Activated T-helper 17 cell treated with anti-CD3 and anti-CD28 coated beads, Interleukin-2, amount 50 U/mL, for 72 hours (primary cell): ENCODE results near the gene PPP2R2D. TPM values are rescaled to one million over a fixed set of nuclear protein-coding genes. Genes with fewer than 3 reads are reported as not detected.
"Not testable (repeated sequence)": the region's sequence is repeated elsewhere in the genome, so short reads cannot be mapped to it uniquely, and the experiment has no call there.

ENCODE experiments used
- ATAC-seq: fragments of 150-1000 bp; cut with Tn5 transposase; replicated peaks from 2 replicates; pipeline ENCODE4 v1.10.0; 2021; ENCODE audit warnings: mild to moderate bottlenecking, moderate library complexity
- H3K27ac Mint-ChIP-seq: one replicate; pipeline ENCODE4 v1.8.0; 2022; ENCODE audit warnings: mixed read lengths
- H3K27me3 Mint-ChIP-seq: one replicate; pipeline ENCODE4 v1.8.0; 2022; ENCODE audit warnings: mixed read lengths
- H3K36me3 Mint-ChIP-seq: one replicate; pipeline ENCODE4 v1.8.0; 2022; ENCODE audit warnings: low read depth, mild to moderate bottlenecking, mixed read lengths
- H3K4me1 Mint-ChIP-seq: one replicate; pipeline ENCODE4 v1.8.0; 2022; ENCODE audit warnings: mixed read lengths
- H3K4me3 Mint-ChIP-seq: one replicate; pipeline ENCODE4 v1.8.0; 2022; ENCODE audit warnings: mild to moderate bottlenecking, mixed read lengths
- H3K9me3 Mint-ChIP-seq: one replicate; pipeline ENCODE4 v1.8.0; 2022; ENCODE audit warnings: mixed read lengths
- total RNA-seq, 2 donors: library from RNA; stranded (reverse); gene quantifications; one replicate each; pipeline ENCODE4 v1.2.3, GENCODE V29; 2022

The PPP2R2D gene
- total RNA-seq, 2 donors from 2014 or later = 31.6 to 46.4 TPM

DNA sequence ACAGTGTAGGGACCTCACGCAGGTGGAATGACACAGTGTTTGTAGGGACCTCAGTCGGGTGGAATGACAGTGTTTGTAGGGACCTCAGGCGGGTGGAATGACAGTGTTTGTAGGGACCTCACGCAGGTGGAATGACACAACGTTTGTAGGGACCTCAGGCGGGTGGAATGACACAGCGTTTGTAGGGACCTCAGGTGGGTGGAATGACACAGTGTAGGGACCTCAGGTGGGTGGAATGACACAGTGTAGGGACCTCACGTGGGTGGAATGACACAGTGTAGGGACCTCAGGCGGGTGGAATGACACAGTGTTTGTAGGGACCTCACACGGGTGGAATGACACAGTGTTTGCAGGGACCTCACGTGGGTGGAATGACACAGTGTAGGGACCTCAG lies 16.0 kb downstream of the PPP2R2D start:
- H3K9me3 Mint-ChIP-seq = peaks cover 14% of the 10 kb centered on the region
- peaks cover 67% of the 10 kb centered on the region for H3K4me1 Mint-ChIP-seq
- peaks cover 87% of the 10 kb centered on the region for H3K36me3 Mint-ChIP-seq
- peak overlapping the region; percentile 91 for H3K27ac Mint-ChIP-seq
- peak overlapping the region; percentile 30 for H3K4me3 Mint-ChIP-seq
- H3K27me3 Mint-ChIP-seq, ATAC-seq: not testable (repeated sequence)

DNA sequence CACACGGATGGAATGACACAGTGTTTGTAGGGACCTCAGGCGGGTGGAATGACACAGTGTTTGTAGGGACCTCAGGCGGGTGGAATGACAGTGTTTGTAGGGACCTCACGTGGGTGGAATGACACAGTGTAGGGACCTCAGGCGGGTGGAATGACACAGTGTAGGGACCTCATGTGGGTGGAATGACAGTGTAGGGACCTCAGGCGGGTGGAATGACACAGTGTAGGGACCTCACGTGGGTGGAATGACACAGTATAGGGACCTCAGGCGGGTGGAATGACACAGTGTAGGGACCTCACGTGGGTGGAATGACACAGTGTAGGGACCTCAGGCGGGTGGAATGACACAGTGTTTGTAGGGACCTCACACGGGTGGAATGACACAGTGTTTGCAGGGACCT lies 16.7 kb downstream of the PPP2R2D start:
- H3K36me3 Mint-ChIP-seq = peaks cover 81% of the 10 kb centered on the region
- ATAC-seq, H3K27me3 Mint-ChIP-seq: not testable (repeated sequence)
- peaks cover 14% of the 10 kb centered on the region for H3K9me3 Mint-ChIP-seq
- H3K4me1 Mint-ChIP-seq = peaks cover 63% of the 10 kb centered on the region
- H3K4me3 Mint-ChIP-seq = peak overlapping the region; percentile 30
- H3K27ac Mint-ChIP-seq = peak overlapping the region; percentile 91

DNA sequence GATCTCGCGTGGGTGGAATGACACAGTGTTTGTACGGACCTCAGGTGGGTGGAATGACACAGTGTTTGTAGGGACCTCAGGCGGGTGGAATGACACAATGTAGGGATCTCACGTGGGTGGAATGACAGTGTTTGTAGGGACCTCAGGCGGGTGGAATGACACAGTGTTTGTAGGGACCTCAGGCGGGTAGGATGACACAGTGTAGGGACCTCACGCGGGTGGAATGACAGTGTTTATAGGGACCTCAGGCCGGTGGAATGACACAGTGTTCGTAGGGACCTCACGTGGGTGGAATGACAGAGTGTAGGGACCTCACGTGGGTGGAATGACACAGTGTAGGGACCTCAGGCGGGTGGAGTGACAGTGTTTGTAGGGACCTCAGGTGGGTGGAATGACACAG lies 18.7 kb downstream of the PPP2R2D start:
- peaks cover 14% of the 10 kb centered on the region for H3K9me3 Mint-ChIP-seq
- peaks cover 55% of the 10 kb centered on the region for H3K4me1 Mint-ChIP-seq
- H3K4me3 Mint-ChIP-seq = peak overlapping the region; percentile 22
- not testable (repeated sequence) for H3K27me3 Mint-ChIP-seq, ATAC-seq
- peaks cover 66% of the 10 kb centered on the region for H3K36me3 Mint-ChIP-seq
- peak overlapping the region; percentile 91 for H3K27ac Mint-ChIP-seq

DNA sequence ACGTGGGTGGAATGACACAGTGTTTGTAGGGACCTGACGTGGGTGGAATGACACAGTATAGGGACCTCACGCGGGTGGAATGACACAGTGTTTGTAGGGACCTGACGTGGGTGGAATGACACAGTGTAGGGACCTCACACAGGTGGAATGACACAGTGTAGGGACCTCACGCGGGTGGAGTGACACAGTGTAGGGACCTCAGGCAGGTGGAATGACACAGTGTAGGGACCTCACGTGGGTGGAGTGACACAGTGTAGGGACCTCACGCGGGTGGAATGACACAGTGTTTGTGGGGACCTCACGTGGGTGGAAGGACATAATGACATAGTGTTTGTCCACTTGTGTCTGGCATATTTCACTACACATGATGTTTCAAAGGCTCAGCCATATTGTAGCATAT lies 19.3 kb downstream of the PPP2R2D start:
- ATAC-seq = peak; percentile 71
- H3K4me3 Mint-ChIP-seq = peak overlapping the region; percentile 22
- H3K4me1 Mint-ChIP-seq = peaks cover 58% of the 10 kb centered on the region
- H3K27ac Mint-ChIP-seq = peak overlapping the region; percentile 91
- H3K27me3 Mint-ChIP-seq = no peaks in the 10 kb centered on the region
- peaks cover 68% of the 10 kb centered on the region for H3K36me3 Mint-ChIP-seq
- peaks cover 14% of the 10 kb centered on the region for H3K9me3 Mint-ChIP-seq

DNA sequence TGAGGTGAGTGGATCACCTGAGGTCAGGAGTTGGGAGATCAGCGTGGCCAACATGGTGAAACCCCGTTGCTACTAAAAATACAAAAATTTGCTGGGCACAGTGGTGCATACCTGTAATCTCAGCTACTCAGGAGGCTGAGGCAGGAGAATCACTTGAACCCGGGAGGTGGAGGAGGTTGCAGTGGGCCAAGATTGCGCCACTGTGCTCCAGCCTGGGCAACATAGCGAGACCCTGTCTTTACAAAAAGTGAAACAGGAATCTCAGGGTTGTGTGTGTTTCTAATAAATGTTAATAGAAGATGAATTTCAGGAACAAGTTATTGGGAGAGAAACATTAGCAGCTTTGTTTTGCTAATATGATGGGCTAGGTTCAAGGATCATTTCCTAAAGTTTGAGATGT lies 19.9 kb downstream of the PPP2R2D start:
- peaks cover 58% of the 10 kb centered on the region for H3K4me1 Mint-ChIP-seq
- H3K27me3 Mint-ChIP-seq = no peaks in the 10 kb centered on the region
- peaks cover 14% of the 10 kb centered on the region for H3K9me3 Mint-ChIP-seq
- H3K36me3 Mint-ChIP-seq = peaks cover 72% of the 10 kb centered on the region
- peak overlapping the region; percentile 91 for H3K27ac Mint-ChIP-seq
- ATAC-seq = no peak
- peak overlapping the region; percentile 22 for H3K4me3 Mint-ChIP-seq

DNA sequence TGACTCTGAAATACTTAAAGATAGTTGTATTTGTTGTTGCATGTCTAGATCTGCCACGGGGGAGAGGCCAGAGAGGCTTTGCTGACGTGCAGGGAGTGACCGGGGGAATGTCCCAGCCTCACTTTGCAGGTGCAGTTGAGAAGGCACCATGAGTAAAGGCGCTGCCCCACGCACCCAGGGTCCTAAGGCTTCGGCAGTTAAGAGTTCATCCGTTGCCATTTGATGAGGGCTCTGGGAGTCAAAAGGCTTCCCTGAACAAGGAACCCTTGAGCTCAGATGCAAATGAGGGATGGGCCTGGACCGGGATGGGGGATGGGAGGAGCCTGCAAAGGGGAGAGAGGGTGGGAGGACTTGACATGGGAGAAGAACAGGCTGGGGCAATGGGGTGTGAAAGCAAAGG lies 20.4 kb downstream of the PPP2R2D start:
- H3K27ac Mint-ChIP-seq = peak overlapping the region; percentile 54
- no peaks in the 10 kb centered on the region for H3K27me3 Mint-ChIP-seq
- H3K4me3 Mint-ChIP-seq = no peak overlapping the region
- H3K36me3 Mint-ChIP-seq = peaks cover 67% of the 10 kb centered on the region
- H3K4me1 Mint-ChIP-seq = peaks cover 56% of the 10 kb centered on the region
- no peak for ATAC-seq
- H3K9me3 Mint-ChIP-seq = peaks cover 14% of the 10 kb centered on the region

DNA sequence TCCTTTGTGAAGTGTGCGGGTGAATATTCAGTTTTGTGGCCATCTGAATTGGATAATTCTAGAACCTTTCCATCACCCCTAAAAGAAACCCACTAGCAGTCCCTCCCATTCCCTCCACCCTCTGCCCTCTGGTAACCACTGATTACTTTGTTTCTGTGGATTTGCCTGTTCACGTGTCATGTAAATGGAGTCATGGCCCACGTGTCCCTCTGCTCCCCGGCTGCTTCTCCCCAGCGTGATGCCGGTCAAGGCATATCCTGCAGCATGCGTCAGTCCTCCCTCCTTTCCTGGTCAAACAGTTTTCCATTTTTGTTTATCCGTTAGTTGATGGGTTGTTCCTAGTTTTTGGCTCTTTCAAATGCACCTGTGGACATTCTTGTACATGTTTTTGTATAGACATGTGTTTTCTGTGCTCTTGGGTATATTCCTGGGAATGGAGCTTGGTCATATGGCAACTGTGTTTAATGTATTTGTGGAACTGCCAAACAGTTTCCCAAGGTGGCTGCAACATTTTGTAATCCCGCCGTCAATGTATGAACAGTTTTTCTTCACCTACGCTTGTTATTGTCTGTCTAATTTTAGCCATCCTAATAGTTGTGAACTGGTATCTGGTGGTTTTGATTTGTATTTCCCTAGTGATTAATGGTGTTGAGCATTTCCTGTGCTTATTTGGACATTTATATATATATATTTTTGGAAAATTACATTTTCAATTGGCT lies 22.4 kb downstream of the PPP2R2D start:
- peaks cover 64% of the 10 kb centered on the region for H3K4me1 Mint-ChIP-seq
- no peak for ATAC-seq
- H3K36me3 Mint-ChIP-seq = peaks cover 63% of the 10 kb centered on the region
- H3K9me3 Mint-ChIP-seq = peaks cover 11% of the 10 kb centered on the region
- no peak overlapping the region for H3K4me3 Mint-ChIP-seq
- no peaks in the 10 kb centered on the region for H3K27me3 Mint-ChIP-seq
- no peak overlapping the region for H3K27ac Mint-ChIP-seq

DNA sequence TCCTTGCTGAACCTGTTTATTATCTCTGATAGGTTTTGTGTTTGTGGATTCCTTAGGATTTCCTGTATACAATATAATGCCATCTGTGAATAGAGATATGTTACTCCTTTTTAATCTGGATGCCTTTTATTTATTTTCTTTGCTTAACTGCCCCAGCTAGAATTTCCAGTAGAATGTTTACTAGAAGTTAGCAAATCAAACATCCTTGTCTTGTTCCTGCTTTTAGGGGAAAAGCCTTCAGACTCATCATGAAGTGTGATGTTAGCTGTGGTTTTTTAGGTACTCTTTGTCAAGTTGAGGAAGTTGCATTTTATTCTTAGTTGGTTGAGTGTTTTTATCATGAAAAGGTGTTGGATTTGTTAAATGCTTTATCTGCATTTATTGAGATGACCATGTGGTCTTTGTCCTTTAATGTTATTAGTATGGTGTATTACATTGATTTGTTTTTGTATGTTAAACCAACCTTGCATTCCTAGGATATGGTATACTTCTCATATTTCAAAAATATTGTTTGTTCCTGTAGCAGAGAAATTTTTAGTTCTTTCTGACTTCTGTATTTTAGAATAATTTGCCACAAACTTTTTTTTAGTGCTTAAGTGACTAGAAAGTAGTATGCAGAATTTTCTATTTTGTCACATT lies 24.3 kb downstream of the PPP2R2D start:
- peak overlapping the region; percentile 27 for H3K4me3 Mint-ChIP-seq
- peaks cover 3% of the 10 kb centered on the region for H3K9me3 Mint-ChIP-seq
- no peak for ATAC-seq
- H3K27me3 Mint-ChIP-seq = no peaks in the 10 kb centered on the region
- peak overlapping the region; percentile 15 for H3K27ac Mint-ChIP-seq
- H3K36me3 Mint-ChIP-seq = peaks cover 62% of the 10 kb centered on the region
- peaks cover 64% of the 10 kb centered on the region for H3K4me1 Mint-ChIP-seq

DNA sequence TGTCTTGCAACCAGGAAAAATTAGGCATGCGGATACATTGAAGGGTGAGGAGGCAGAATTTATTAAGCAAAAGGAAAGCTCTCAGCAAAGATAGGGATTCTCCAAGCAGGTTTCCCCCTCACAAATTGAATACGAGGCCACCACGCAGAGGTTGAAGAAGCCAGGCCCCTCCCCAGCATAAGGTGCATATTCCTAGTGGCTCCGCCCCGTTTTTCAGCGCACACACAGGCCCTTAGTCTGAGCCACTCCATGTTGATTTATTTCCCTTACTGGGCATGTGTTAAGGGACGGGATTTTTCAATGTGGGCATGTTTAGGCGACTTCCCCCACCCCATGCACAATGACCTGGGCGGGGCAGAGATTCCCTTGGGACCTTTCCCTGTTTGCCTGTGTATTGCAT lies 24.9 kb downstream of the PPP2R2D start:
- no peak for ATAC-seq

DNA sequence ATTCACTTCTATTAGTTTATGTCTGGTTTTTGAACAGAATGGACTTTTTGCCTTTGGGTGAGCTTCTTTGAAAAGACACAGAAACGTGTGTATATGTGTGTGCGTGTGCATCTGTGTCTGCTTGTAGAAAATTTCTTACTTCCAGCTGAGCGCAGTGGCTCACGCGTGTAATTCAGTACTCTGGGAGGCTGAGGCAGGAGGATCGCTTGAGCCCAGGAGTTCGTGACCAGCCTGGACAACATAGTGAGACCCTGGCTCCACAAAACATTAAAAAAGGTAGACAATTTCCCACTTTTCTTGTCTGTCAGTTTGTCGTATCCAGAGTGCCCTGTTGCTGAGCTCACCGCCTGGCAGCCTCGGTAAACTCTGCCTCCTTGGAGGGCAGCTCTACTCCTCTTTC lies 25.4 kb downstream of the PPP2R2D start:
- Mint-ChIP-seq H3K4me3 (peak overlapping the region; percentile 69), H3K4me1 (peaks cover 61% of the 10 kb centered on the region), H3K27me3 (no peaks in the 10 kb centered on the region), H3K9me3 (no peaks in the 10 kb centered on the region), H3K36me3 (peaks cover 61% of the 10 kb centered on the region), H3K27ac (no peak overlapping the region)
- no peak for ATAC-seq

More for the DNA sequence above, 24.9 kb downstream of the PPP2R2D start:
- H3K9me3 Mint-ChIP-seq = no peaks in the 10 kb centered on the region
- H3K36me3 Mint-ChIP-seq = peaks cover 62% of the 10 kb centered on the region
- H3K4me3 Mint-ChIP-seq = no peak overlapping the region
- no peak overlapping the region for H3K27ac Mint-ChIP-seq
- peaks cover 64% of the 10 kb centered on the region for H3K4me1 Mint-ChIP-seq
- H3K27me3 Mint-ChIP-seq = no peaks in the 10 kb centered on the region

DNA sequence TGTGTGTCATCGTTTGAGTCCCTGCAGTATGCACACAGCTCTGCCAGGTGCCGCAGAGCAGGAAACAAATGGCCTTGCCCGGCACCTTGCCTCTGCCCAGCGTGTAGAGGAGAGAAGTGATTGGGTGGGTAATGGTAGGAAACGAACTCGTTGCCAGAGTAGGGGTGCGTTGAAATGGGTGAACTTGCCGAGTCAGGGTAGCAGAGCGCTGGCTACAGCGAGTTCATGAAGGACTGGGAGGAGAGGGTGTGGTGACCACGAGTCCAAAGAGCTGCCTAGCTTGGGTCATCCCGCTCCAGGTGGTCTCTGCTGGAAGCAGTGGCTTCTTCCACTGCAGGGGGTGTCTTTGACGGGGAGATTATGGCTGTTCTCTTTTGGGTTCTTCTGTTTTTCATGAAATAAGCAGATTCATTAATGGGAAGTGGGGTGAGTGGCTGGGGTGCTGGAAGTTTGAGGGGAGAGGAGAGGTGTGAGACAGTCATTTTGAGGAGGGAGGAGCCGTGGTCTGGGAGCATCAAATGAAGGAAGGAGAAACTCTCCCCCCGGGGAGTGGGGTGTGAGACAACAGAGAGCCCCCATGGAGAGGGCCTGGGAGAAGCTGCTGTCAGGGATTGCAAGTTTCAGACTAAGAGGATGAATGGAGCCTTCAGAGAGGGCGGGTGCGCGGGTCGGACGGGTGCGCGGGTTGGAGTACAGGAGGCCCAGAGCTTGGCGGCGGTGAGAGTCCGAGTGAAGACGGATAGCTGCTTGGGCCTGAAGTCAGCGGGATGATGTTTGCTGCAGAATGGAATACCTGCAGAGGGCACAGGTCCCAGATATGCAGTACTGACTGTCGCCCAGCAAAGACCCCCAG lies 26.2 kb downstream of the PPP2R2D start:
- H3K4me1 Mint-ChIP-seq = peaks cover 57% of the 10 kb centered on the region
- H3K36me3 Mint-ChIP-seq = peaks cover 54% of the 10 kb centered on the region
- peak overlapping the region; percentile 69 for H3K4me3 Mint-ChIP-seq
- no peaks in the 10 kb centered on the region for H3K27me3 Mint-ChIP-seq
- H3K9me3 Mint-ChIP-seq = no peaks in the 10 kb centered on the region
- ATAC-seq = no peak
- H3K27ac Mint-ChIP-seq = peak overlapping the region; percentile 13

DNA sequence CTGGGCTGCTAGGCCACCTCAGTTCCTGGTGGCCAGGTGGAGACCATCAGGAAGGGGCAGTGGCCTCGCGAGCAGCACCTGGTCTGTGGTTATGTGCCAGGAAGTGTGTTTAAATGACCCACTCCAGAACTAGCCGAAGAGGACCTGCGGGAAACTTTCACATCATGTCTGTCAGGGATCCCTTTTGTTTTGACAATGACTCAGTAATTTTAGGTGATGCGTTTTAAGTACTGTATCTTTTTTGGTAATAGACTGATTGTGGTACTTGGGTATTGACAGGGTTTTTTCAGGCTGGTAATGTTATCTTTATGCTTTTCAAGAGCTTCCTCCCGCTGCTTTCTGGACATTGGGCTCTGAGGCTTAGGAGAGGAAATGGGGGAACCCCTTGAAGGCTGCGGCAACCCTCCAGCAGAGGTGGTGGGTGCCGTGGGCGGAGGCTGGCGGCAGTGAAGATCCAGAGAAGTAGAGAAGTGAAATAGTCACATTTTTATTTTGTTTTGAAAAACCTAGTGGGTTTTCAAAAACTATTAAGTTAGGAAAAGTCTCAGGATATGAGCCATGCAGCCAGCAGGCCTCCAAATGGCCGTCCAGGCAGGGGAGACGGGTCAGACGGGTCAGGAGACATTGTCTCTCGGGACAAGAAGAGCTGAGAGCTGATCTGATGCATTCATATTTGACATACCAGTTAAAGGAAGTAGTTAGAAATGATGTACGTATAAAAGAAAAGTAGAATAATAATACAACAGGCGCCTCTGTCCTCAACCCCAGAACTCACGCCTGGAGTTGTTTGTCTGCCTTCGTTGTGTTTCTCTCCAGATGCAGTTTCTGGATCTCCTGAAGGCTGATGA lies 27.7 kb downstream of the PPP2R2D start:
- H3K4me1 Mint-ChIP-seq = peaks cover 51% of the 10 kb centered on the region
- H3K27ac Mint-ChIP-seq = peak overlapping the region; percentile 89
- peaks cover 49% of the 10 kb centered on the region for H3K36me3 Mint-ChIP-seq
- H3K27me3 Mint-ChIP-seq = no peaks in the 10 kb centered on the region
- peak overlapping the region; percentile 69 for H3K4me3 Mint-ChIP-seq
- no peaks in the 10 kb centered on the region for H3K9me3 Mint-ChIP-seq
- peak; percentile 93 for ATAC-seq

DNA sequence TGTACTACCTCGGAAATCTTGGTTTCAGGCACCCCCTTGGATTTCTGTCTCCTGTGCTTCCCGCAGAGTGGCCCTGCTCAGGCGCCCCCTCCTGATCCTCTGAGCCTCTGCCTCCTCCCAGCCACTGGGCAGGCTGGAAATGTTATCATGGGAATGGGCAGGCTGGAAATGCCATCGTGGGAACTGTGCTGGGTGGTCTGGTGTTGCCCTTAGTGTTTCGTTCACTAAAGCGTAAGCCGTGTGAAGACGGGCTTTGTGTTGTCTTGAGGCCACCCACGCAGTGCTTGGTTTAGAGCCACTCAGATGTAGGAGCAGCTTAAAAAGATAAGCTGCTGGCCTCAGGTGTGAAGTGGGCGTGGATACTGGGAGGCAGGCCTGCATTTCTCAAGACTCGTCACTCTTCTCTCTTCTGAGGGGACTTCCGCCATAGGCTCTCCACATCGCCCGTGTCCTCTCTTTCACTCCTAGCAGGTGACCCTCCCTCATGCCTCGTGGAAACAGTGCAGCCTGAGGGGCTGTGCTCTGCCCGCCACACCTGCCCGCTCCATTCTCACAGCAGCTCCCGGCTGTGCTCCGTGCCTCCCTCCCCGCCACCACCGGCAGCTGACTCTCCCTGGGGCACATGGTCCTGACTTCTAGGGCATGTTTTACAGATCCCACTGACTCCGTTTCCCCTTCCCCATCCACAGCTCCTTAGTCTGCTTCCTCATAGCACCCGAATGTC lies 28.5 kb downstream of the PPP2R2D start:
- Mint-ChIP-seq H3K9me3 (no peaks in the 10 kb centered on the region), H3K36me3 (peaks cover 53% of the 10 kb centered on the region), H3K4me3 (peak overlapping the region; percentile 69), H3K4me1 (peaks cover 54% of the 10 kb centered on the region), H3K27ac (peak overlapping the region; percentile 89), H3K27me3 (no peaks in the 10 kb centered on the region)
- no peak for ATAC-seq
